Mammary epithelial cell (primary cell): ENCODE results near the gene RASGRF2.

Experiments used
- CTCF ChIP-seq, 2 donors: IDR thresholded peaks in 1 of 2; conservative IDR thresholded peaks in 1 of 2; 2 replicates each; pipeline ENCODE4 v1.5.1; 2011 to 2012; ENCODE audit warnings: inconsistent platforms in 2 of 2, low read length in 2 of 2, mild to moderate bottlenecking in 2 of 2, control low read depth in 1 of 2, low read depth in 1 of 2; ENCODE audit not compliant: insufficient read depth in 1 of 2; ENCODE audit errors: extremely low read depth in 1 of 2
- EZH2 ChIP-seq: IDR thresholded peaks from 2 replicates; pipeline ENCODE4 v1.6.1; 2012; ENCODE audit warnings: low read length, inconsistent platforms, borderline replicate concordance

DNA sequence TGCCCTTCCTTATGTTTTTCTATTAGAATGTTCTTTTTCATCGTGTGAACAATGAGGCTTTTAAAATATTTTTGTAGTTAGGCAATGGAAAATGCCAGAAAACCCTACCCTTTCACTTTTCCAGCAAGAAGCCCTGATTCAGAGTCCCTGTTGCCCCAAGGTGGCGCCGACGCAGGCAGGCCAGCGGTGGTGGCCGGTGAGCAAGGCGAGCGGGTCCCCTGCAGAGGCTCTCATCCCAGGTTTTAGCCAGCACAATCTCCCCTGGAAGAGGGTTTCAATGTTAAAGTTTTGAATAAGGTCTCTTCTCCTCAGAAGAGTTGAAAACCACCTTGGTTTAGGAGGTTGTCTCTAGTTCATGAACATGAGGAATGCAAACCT, 232.2 kb downstream of the RASGRF2 start:
- TF ChIP-seq CTCF (conservative IDR thresholded peaks at IDR 0.05 in 1 of 2, IDR thresholded peaks at IDR 0.05 in 1 of 2; ENCODE audit: extremely low read depth in 1 of 2, insufficient read depth in 1 of 2, low read depth in 1 of 2, low read length in 2 of 2) (no peak), EZH2 (no peak)
